GM12878 (cell line): ENCODE results near the gene CNOT8. TPM values are rescaled to one million over a fixed set of nuclear protein-coding genes. Genes with fewer than 3 reads are reported as not detected.

Experiments
- ATAC-seq: fragments of 200-7000 bp; cut with Tn5 transposase; 3 replicates; pipeline ENCODE4 v1.9.1; 2020; ENCODE audit warnings: mild to moderate bottlenecking, moderate library complexity
- Bru-seq: library from RNA; stranded (reverse); fragments of 400-500 nt; gene quantifications from one replicate; lab custom pipeline; 2021; lab: Mats Ljungman, UMichigan
- BruChase-seq, 2 experiments: library from RNA; stranded (reverse); fragments of 400-500 nt; gene quantifications; one replicate each; lab custom pipeline; 2021; lab: Mats Ljungman, UMichigan
- BruUV-seq: library from RNA; stranded (reverse); fragments of 400-500 nt; replicated peaks from 2 replicates; lab custom pipeline; 2021; lab: Mats Ljungman, UMichigan
- CTCF ChIA-PET: fragments of 300-600 bp; sonication (Branson Sonifier 250); formaldehyde crosslinking; extraction: SDS; loops from one replicate; lab custom pipeline; 2021; ENCODE audit warnings: inconsistent platforms; lab: Yijun Ruan, JAX
- POLR2A ChIA-PET: fragments of 350-600 bp; formaldehyde crosslinking; extraction: SDS; loops from one replicate; lab custom pipeline; 2021; ENCODE audit warnings: inconsistent platforms; lab: Charles Lee
- RAD21 ChIA-PET: fragments of 300-600 bp; sonication (Branson Sonifier 250); formaldehyde crosslinking; loops from one replicate; lab custom pipeline; 2023; ENCODE audit warnings: antibody characterized with exemption; ENCODE audit not compliant: unreplicated experiment; lab: Charles Lee
- SMC1A ChIA-PET: fragments of 300-600 bp; sonication (Branson Sonifier 250); formaldehyde crosslinking; loops from one replicate; lab custom pipeline; 2023; ENCODE audit not compliant: unreplicated experiment, uncharacterized antibody; lab: Charles Lee
- DNase-seq: peaks from one replicate; pipeline ENCODE4 v3.0.0-alpha.2; 2011; ENCODE audit warnings: low read depth, low spot score
- FAIRE-seq: peaks from 3 replicates; lab custom pipeline; 2011; peaks lifted over from hg19 to GRCh38; lab: Jason Lieb, UNC
- H2AFZ ChIP-seq: 2 replicates; pipeline ENCODE4 v1.6.0; 2011; ENCODE audit warnings: low read depth, low read length, control low read depth; ENCODE audit not compliant: control insufficient read depth
- H3K27ac ChIP-seq: 2 replicates; pipeline ENCODE4 v1.5.1; 2011; ENCODE audit warnings: control low read depth; ENCODE audit not compliant: control insufficient read depth, insufficient read depth
- H3K27me3 ChIP-seq, 2 experiments: replicated peaks in 1 of 2; 2 replicates each; pipeline versions ENCODE4 v1.6.0 to v1.6.1; 2011; ENCODE audit warnings: low read length in 1 of 2; ENCODE audit not compliant: control insufficient read depth in 2 of 2, insufficient read depth in 2 of 2
- H3K36me3 ChIP-seq, 2 experiments: 2 replicates each; pipeline ENCODE4 v1.5.1; 2011; ENCODE audit warnings: low read length in 1 of 2; ENCODE audit not compliant: control insufficient read depth in 2 of 2, insufficient read depth in 2 of 2
- H3K4me1 ChIP-seq: 2 replicates; pipeline ENCODE4 v1.6.1; 2011; ENCODE audit warnings: mild to moderate bottlenecking, low read length, moderate library complexity, mixed read lengths; ENCODE audit not compliant: control insufficient read depth, insufficient read depth
- H3K4me2 ChIP-seq: 2 replicates; pipeline ENCODE4 v1.6.0; 2011; ENCODE audit warnings: control low read depth; ENCODE audit not compliant: control insufficient read depth, insufficient read depth
- H3K4me3 ChIP-seq: fragments of 200-600 bp; sonication (generic); 2 replicates; pipeline ENCODE4 v1.5.1; 2016
- H3K79me2 ChIP-seq: 2 replicates; pipeline ENCODE4 v1.6.0; 2011; ENCODE audit warnings: low read length; ENCODE audit not compliant: control insufficient read depth, insufficient read depth
- H3K9ac ChIP-seq: 2 replicates; pipeline ENCODE4 v1.8.0; 2011; ENCODE audit warnings: low read length, control low read depth, mixed read lengths; ENCODE audit not compliant: control insufficient read depth, insufficient read depth
- H3K9me3 ChIP-seq: replicated peaks from 3 replicates; pipeline ENCODE4 v1.5.1; 2011; ENCODE audit warnings: mild to moderate bottlenecking, low read length; ENCODE audit not compliant: control insufficient read depth, insufficient read depth
- H4K20me1 ChIP-seq: 2 replicates; pipeline ENCODE4 v1.6.0; 2011; ENCODE audit not compliant: control insufficient read depth, insufficient read depth
- CBX3 ChIP-seq: fragments of 200-600 bp; sonication (generic); IDR thresholded peaks from 2 replicates; pipeline ENCODE4 v1.6.1; 2016; ENCODE audit warnings: low read depth, borderline replicate concordance
- CBX5 ChIP-seq: sonication (generic); IDR thresholded peaks from 2 replicates; pipeline ENCODE4 v1.6.1; 2016; ENCODE audit warnings: low read depth, moderate library complexity, mild to moderate bottlenecking, inconsistent platforms
- EED ChIP-seq: sonication (generic); IDR thresholded peaks from 2 replicates; pipeline ENCODE4 v1.6.1; 2016; ENCODE audit warnings: antibody characterized with exemption, low read depth
- NR2C1 ChIP-seq: fragments of 450-650 bp; IDR thresholded peaks from 2 replicates; pipeline ENCODE4 v1.6.1; 2017; ENCODE audit warnings: antibody characterized with exemption, mild to moderate bottlenecking, moderate library complexity
- NR2C2 ChIP-seq: IDR thresholded peaks from 2 replicates; pipeline ENCODE4 v1.6.1; 2011; ENCODE audit warnings: borderline replicate concordance, low read depth; ENCODE audit not compliant: control insufficient read depth, insufficient read length
- RB1 ChIP-seq: fragments of 450-650 bp; formaldehyde crosslinking; IDR thresholded peaks from 2 replicates; pipeline ENCODE4 v1.6.1; 2017; ENCODE audit warnings: mild to moderate bottlenecking, borderline replicate concordance
- STAT3 ChIP-seq: IDR thresholded peaks from 2 replicates; pipeline ENCODE4 v1.6.1; 2011; ENCODE audit warnings: low read depth, low read length, improper control_type of control experiment
- TCF7 ChIP-seq: IDR thresholded peaks from 2 replicates; pipeline ENCODE4 v1.6.1; 2014; ENCODE audit warnings: antibody characterized with exemption, borderline replicate concordance
- WGBS: methylation state at CpG from one replicate; pipeline ENCODE4 v1.1.6; 2016; ENCODE audit warnings: low lambda C conversion rate; ENCODE audit not compliant: insufficient replicate concordance, insufficient coverage; ENCODE audit errors: missing lambda C conversion rate; 5-methylcytosine and 5-hydroxymethylcytosine counted together
- in situ Hi-C: fragments of 300-500 bp; cut with MboI; formaldehyde crosslinking; loops from 9 replicates; pipeline ENCODE4 v1.14.3; 2018; ENCODE audit warnings: mixed read lengths
- intact Hi-C: fragments of 100-400 bp; cut with micrococcal nuclease; formaldehyde crosslinking; loops from one replicate; pipeline ENCODE4 v1.14.2; 2022; ENCODE audit not compliant: unreplicated experiment
- long read RNA-seq, 2 experiments: library from polyadenylated mRNA; unstranded; transcript quantifications; one replicate each; pipeline ENCODE4 v2.0.0, GENCODE V29; 2019 to 2020
- polyA minus RNA-seq, 3 experiments: library from RNA; depleted of rRNA, polyadenylated mRNA; stranded (reverse); fragments of >200 nt; gene quantifications; 2 replicates each; pipeline ENCODE4 v1.2.3, GENCODE V29; 2011
- polyA plus RNA-seq, 11 experiments: library from polyadenylated mRNA; depleted of rRNA in 4 of 11; unstranded in 6 of 11; stranded (reverse) in 5 of 11; fragments of >200 nt; fragmentation: Nextera tagmentation in 4 of 11; fragmentation: Illumina TruSeq in 1 of 11; extraction: Ambion mirVana in 4 of 11; extraction: Trizol in 1 of 11; gene quantifications; 1 replicate in 1 of 11; 2 replicates in 10 of 11; pipeline versions ENCODE4 v1.2.1 to v1.2.3, GENCODE V29; 2011 to 2016; ENCODE audit warnings: inconsistent platforms in 2 of 11, missing spikeins in 2 of 11, low read depth in 1 of 11
- total RNA-seq, 4 experiments: library from RNA; depleted of rRNA in 3 of 4; stranded (reverse); fragments of >200 nt in 3 of 4; fragmentation: Illumina TruSeq in 1 of 4; extraction: Trizol in 1 of 4; gene quantifications; 2 replicates each; pipeline versions ENCODE4 v1.2.1 to v1.2.3, GENCODE V29; 2013 to 2021
- TF ChIP-seq, protein P1 (sequence below): IDR thresholded peaks from 2 replicates; pipeline ENCODE4 v1.6.1; 2011; ENCODE audit warnings: borderline replicate concordance, low read depth, mild to moderate bottlenecking, moderate library complexity, mixed read lengths, low read length; ENCODE audit not compliant: insufficient read depth; ENCODE audit errors: extremely low read length
- TF ChIP-seq, protein P2 (sequence below): fragments of 450-650 bp; IDR thresholded peaks from 2 replicates; pipeline ENCODE4 v1.6.1; 2016; ENCODE audit warnings: mild to moderate bottlenecking
- TF ChIP-seq, protein P3 (sequence below): fragments of 150-350 bp; IDR thresholded peaks from 2 replicates; pipeline ENCODE4 v1.6.1; 2016; ENCODE audit warnings: low read depth, low read length

Gene CNOT8
- total RNA-seq (2013; cell fraction: nucleolus; rRNA removed), result 36.9 and 43.3 TPM in 2 replicates
- total RNA-seq (2014; rRNA removed), result 33.8 and 49.8 TPM in 2 replicates
- total RNA-seq (2014; rRNA removed; fragmentation: Illumina TruSeq; extraction: Trizol), result 34.3 and 35.6 TPM in 2 replicates
- 37.5 and 42.4 TPM in 2 replicates for total RNA-seq (2021)
- polyA plus RNA-seq (2011; ENCODE audit: low read depth), result 23.2 TPM
- polyA plus RNA-seq (2011; rRNA removed), result 48.3 and 76.5 TPM in 2 replicates
- polyA plus RNA-seq (2011; cell fraction: cytosol; rRNA removed), result 43.9 and 59.3 TPM in 2 replicates
- polyA plus RNA-seq (2011; cell fraction: nucleus; rRNA removed), result 28.5 and 29.6 TPM in 2 replicates
- polyA plus RNA-seq (2012), result 28.5 and 34.1 TPM in 2 replicates
- polyA plus RNA-seq (2014; fragmentation: Illumina TruSeq; extraction: Trizol), result 42.6 and 51.0 TPM in 2 replicates
- polyA plus RNA-seq (2014; fragmentation: Nextera tagmentation; extraction: Ambion mirVana), result 10 to 100 TPM; 13.2 to 21.3 TPM
- 31.1 and 34.6 TPM in 2 replicates for polyA plus RNA-seq (2014; rRNA removed)
- 10 to 100 TPM; 53.7 to 57.1 TPM for polyA plus RNA-seq (2016; fragmentation: Nextera tagmentation; extraction: Ambion mirVana)
- 44.5 and 58.6 TPM in 2 replicates for polyA minus RNA-seq (2011; rRNA and poly(A)+ RNA removed)
- polyA minus RNA-seq (2011; cell fraction: cytosol; rRNA and poly(A)+ RNA removed), result 16.8 and 21.8 TPM in 2 replicates
- 7.7 and 9.9 TPM in 2 replicates for polyA minus RNA-seq (2011; cell fraction: nucleus; rRNA and poly(A)+ RNA removed)
- percentile 91 among the genes with signal in this experiment for Bru-seq, nascent RNA
- BruChase-seq, experiment 1, labeled RNA remaining after a 6-hour chase, result percentile 88 among the genes with signal in this experiment
- percentile 94 among the genes with signal in this experiment for BruChase-seq, experiment 2, labeled RNA remaining after a 2-hour chase
- long read RNA-seq, experiment 1, transcript CNOT8-202 (7 exons, 2,604 nt), result minor isoform, 9 of 47 reads
- long read RNA-seq, experiment 1, transcript CNOT8-210 (6 exons, 945 nt), result minor isoform, 6 of 47 reads
- long read RNA-seq, experiment 1, transcript CNOT8-201 (7 exons, 2,528 nt), result major isoform, 19 of 47 reads
- long read RNA-seq, experiment 1, partial matches to known transcripts, result 3 of 47 reads
- long read RNA-seq, experiment 1, other reads (novel, unspliced or antisense), result 6 of 47 reads
- long read RNA-seq, experiment 2, transcript CNOT8-204 (8 exons, 2,708 nt), result minor isoform, 14 of 378 reads
- long read RNA-seq, experiment 2, transcript CNOT8-214 (6 exons, 923 nt), result minor isoform, 16 of 378 reads
- long read RNA-seq, experiment 2, transcript CNOT8-202 (7 exons, 2,604 nt), result minor isoform, 63 of 378 reads
- long read RNA-seq, experiment 2, transcript CNOT8-201 (7 exons, 2,528 nt), result major isoform, 179 of 378 reads
- long read RNA-seq, experiment 2, partial matches to known transcripts, result 30 of 378 reads
- long read RNA-seq, experiment 2, other reads (novel, unspliced or antisense), result 65 of 378 reads

DNA sequence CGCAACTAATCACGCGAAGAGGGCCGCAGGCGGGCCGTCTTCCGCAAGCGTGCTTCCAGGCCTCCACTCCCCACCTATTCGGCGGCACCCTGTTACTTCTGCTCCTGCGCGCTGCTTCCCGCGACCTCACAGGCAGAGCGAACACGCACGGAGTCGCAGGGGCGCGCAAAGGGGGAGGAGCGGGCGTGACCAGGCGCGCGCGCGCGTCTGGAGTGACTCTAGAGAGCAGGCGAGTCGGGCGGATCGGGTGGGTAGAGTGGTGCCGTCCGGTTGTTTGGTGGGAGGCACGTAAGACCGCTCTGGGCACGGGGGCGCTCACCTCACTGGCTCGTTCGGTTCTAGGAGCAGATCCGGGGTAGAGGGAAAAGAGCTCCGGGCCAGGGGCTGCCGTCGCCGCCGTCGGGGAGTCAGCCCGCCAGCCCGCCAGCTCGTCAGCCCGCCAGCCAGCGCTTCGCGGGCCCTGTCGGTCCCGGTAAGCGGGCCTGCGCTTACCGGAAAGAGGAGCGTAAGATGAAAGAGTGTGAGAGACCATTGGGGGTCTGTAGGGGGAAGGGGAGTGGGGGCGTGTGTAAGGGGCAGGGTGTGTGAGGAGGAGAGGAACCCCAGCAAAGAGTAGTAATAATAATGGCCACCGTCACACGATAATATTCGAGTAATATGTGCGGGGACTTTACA is at the start of gene CNOT8:
CNOT8 (plus strand) TSS at position 331 of the 675 bp plus-strand sequence. CDS start 4,652 bp downstream, outside the sequence.
- SMC1A ChIA-PET, result no interaction called here
- H3K4me1 ChIP-seq, result peaks cover 17% of the 10 kb centered on the region
- H3K36me3 ChIP-seq, result peaks cover 0 to 1% of the 10 kb centered on the region in 2 experiments; a peak in 1 of 4 replicates
- under 1% methylated on average over 61 of the region's 65 CpGs for WGBS
- H3K27me3 ChIP-seq, result no peaks in the 10 kb centered on the region
- in situ Hi-C loops, result no loop called here
- CTCF ChIA-PET, result interaction anchor here (0.6 kb wide), 1 partner anchor 210 kb away, joined by 3 read pairs; no protein-coding TSS in a partner anchor
- RAD21 ChIA-PET, result interaction anchor here (0.9 to 2.0 kb wide), 2 partner anchors 79 to 106 kb away, joined by 3 to 7 read pairs; partner anchors contain the start of gene GEMIN5
- peak within 1 kb of the TSS; percentile 99 for H3K4me2 ChIP-seq
- H3K27ac ChIP-seq, result peak within 1 kb of the TSS; percentile 91
- BruUV-seq, result no TSS peak
- POLR2A ChIA-PET, result interaction anchor here (0.7 to 2.3 kb wide), 4 partner anchors 80 to 101 kb away, joined by 3 to 7 read pairs (median 3); no protein-coding TSS in a partner anchor
- H3K9me3 ChIP-seq, result no peaks in the 10 kb centered on the region
- peak within 1 kb of the TSS; percentile 97 for H3K4me3 ChIP-seq
- H3K9ac ChIP-seq, result peak within 1 kb of the TSS; percentile 80
- no peaks in the 10 kb centered on the region; the same call in 1 of the 2 replicates for H4K20me1 ChIP-seq
- DNase-seq, result peak; percentile 87
- intact Hi-C loops, result loop anchor here (1.0 to 5.0 kb wide), 3 partner anchors 80 to 411 kb away; partner anchors contain the start of genes GEMIN5, LARP1 and SAP30L
- peak within 1 kb of the TSS; percentile 92 for H2AFZ ChIP-seq
- peak; percentile 85 for ATAC-seq
- peaks cover 49% of the 10 kb centered on the region for H3K79me2 ChIP-seq
- FAIRE-seq, result peak; percentile 77
- no peak for TF ChIP-seq CBX3
- no peak for TF ChIP-seq NR2C2
- TF ChIP-seq, protein P1, sequence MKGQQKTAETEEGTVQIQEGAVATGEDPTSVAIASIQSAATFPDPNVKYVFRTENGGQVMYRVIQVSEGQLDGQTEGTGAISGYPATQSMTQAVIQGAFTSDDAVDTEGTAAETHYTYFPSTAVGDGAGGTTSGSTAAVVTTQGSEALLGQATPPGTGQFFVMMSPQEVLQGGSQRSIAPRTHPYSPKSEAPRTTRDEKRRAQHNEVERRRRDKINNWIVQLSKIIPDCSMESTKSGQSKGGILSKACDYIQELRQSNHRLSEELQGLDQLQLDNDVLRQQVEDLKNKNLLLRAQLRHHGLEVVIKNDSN, result no peak
- TF ChIP-seq RB1, result peak; percentile 79
- peak; percentile 94 for TF ChIP-seq NR2C1
- TF ChIP-seq TCF7, result no peak
- TF ChIP-seq, protein P2, sequence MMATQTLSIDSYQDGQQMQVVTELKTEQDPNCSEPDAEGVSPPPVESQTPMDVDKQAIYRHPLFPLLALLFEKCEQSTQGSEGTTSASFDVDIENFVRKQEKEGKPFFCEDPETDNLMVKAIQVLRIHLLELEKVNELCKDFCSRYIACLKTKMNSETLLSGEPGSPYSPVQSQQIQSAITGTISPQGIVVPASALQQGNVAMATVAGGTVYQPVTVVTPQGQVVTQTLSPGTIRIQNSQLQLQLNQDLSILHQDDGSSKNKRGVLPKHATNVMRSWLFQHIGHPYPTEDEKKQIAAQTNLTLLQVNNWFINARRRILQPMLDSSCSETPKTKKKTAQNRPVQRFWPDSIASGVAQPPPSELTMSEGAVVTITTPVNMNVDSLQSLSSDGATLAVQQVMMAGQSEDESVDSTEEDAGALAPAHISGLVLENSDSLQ, result peak; percentile 86
- TF ChIP-seq, protein P3, sequence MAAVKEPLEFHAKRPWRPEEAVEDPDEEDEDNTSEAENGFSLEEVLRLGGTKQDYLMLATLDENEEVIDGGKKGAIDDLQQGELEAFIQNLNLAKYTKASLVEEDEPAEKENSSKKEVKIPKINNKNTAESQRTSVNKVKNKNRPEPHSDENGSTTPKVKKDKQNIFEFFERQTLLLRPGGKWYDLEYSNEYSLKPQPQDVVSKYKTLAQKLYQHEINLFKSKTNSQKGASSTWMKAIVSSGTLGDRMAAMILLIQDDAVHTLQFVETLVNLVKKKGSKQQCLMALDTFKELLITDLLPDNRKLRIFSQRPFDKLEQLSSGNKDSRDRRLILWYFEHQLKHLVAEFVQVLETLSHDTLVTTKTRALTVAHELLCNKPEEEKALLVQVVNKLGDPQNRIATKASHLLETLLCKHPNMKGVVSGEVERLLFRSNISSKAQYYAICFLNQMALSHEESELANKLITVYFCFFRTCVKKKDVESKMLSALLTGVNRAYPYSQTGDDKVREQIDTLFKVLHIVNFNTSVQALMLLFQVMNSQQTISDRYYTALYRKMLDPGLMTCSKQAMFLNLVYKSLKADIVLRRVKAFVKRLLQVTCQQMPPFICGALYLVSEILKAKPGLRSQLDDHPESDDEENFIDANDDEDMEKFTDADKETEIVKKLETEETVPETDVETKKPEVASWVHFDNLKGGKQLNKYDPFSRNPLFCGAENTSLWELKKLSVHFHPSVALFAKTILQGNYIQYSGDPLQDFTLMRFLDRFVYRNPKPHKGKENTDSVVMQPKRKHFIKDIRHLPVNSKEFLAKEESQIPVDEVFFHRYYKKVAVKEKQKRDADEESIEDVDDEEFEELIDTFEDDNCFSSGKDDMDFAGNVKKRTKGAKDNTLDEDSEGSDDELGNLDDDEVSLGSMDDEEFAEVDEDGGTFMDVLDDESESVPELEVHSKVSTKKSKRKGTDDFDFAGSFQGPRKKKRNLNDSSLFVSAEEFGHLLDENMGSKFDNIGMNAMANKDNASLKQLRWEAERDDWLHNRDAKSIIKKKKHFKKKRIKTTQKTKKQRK, result no peak
- no peak for TF ChIP-seq EED
- no peak for TF ChIP-seq STAT3
- TF ChIP-seq CBX5, result peak; percentile 87; the same call in 1 of the 2 replicates
